ENCODE results near the gene HIVEP2.

HIVEP2 gene

GRCh38 chr6:142810952-142811514 lies 133.9 kb downstream of the HIVEP2 start:
- no peak for DNase-seq

DNA sequence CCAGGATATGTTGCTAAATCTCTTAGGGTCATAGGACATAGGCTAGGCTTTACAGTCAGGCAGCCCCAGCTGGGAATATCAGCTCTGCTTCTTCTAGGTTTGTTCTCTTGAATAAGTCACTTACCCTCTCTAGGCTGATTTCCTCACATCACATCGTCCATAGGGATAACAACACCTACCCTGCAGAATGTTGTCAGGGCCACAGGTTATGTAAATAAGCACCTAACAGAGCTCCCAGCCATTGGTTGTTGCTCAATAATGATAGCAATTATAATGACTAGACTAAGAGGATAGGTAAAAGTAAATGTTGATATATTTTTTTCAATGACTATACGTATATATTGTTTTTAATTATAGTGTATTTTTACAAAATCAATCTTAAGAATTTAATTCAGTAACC lies 135.0 kb downstream of the HIVEP2 start:
- DNase-seq, result no peak

DNA sequence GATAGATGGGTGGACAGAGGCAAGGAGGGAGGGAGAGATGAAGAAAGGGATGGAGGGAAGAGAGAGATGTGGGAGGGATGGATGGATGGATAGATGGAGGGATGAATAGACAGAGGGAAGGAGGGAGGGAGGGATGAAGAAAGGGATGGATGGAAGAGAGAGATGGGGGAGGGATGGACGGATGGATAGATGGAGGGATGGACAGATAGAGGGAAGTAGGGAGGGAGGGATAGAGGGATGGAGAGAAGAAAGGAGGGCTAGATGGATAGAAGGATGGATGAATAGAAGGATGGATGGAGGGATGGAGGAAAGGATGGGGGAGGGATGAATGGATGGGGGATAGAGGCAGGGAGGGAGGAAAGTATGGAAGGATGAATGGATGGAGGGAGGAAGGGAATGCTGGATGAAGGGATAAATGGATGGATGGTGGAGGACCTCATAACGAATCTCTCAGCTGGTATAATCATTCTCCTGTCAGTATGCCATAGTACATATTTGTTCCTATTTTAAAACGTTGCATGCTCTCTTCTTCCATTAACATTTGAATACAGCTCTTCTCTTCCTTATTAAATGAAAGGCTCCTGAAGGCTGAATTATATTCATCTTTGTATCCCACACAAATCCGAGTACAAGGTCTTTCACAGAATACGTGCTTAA lies 136.4 kb downstream of the HIVEP2 start:
- DNase-seq, result no peak

DNA sequence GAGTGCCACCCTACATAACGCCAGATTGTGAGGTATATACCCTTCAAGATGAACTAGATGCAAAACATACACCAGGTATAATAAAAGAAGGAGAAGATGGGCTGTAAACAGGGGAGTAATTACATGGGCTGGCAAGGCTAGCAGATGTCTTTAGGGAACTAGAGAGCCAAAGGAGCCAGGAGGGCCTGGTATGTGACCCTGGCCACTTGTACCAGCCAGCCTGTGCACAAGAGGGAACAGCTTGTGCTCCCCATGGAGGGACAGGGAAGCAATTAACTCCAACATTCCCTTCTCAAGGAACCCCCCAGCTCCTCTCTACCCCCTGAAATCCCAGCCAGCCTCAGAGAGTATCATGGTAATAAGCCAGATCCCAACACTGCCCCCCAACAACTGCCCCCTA lies 139.9 kb downstream of the HIVEP2 start:
- no peak for DNase-seq

GRCh38 chr6:142804490-142804889 lies 140.5 kb downstream of the HIVEP2 start:
- no peak for DNase-seq

GRCh38 chr6:142803495-142804058 lies 141.4 kb downstream of the HIVEP2 start:
- DNase-seq, result no peak

GRCh38 chr6:142803032-142803431 lies 141.9 kb downstream of the HIVEP2 start:
- no peak for DNase-seq

GRCh38 chr6:142802124-142802523 lies 142.9 kb downstream of the HIVEP2 start:
- DNase-seq, result peak; percentile 52

GRCh38 chr6:142800240-142800639 lies 144.7 kb downstream of the HIVEP2 start:
- no peak for DNase-seq

DNA sequence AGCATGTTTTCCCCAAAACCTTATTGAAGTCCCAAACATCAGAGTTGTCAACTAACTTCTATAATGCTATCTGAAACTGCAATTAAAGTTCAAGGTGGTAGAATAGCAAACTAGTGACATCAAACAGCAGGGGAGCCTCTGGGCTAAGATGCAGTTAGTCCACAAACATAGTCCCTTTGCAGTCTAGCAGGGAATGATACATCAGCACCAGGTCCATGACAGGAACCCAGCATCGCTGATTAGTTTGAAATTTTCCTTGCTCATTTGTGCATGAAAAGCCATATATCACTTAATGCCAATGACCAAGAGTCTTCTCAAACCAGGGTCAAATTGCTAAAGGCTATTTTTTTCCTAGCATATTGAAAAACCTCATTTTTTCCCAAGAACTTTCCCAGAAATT lies 145.3 kb downstream of the HIVEP2 start:
- DNase-seq, result no peak

- no peak for DNase-seq
These were observed 147.8 kb downstream of the HIVEP2 start for GRCh38 chr6:142797159-142797558.

- no peak for DNase-seq
These were observed 148.4 kb downstream of the HIVEP2 start for GRCh38 chr6:142796571-142796970.

GRCh38 chr6:142796024-142796423 lies 149.0 kb downstream of the HIVEP2 start:
- no peak for DNase-seq

DNA sequence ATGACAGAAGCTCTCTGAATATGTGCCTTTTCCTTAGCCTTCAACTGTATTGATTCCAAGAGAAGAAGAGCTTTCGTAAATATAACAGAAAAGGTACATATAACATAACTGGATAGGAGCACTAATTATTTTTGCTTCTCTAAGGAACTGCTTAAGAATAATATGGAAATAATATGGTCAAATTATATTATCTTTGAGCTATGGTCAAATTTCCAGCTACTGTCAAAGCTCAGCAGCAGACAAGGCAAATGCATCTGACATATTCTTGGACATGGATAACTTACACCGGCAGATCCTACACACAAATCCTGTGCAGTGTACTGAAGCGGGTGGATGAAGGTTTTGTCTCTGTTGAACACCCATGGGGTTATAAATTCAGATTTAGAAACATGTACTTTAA lies 150.6 kb downstream of the HIVEP2 start:
- DNase-seq, result no peak

GRCh38 chr6:142790257-142790656 lies 154.7 kb downstream of the HIVEP2 start:
- no peak for DNase-seq

- DNase-seq, result no peak
These were observed 157.6 kb downstream of the HIVEP2 start for GRCh38 chr6:142787422-142787821.

DNA sequence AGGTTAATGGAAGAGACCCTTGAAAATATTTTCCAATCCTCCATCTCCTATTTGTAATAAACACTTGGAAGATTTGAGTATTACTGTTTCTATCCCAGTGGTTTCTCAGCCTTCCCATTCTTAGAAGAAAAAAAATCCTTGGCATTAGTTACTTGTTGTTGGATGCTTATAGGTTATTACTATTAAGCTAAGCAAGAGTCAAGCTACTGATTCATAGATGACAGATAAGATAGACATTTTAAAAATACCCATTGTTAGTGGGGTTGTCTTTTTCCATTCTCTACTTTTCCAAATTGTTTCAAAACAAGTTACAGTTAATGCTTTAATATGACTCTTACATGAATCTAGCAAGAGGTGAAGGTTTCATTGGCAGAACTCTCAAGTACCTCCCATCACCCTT lies 158.5 kb downstream of the HIVEP2 start:
- no peak for DNase-seq

DNA sequence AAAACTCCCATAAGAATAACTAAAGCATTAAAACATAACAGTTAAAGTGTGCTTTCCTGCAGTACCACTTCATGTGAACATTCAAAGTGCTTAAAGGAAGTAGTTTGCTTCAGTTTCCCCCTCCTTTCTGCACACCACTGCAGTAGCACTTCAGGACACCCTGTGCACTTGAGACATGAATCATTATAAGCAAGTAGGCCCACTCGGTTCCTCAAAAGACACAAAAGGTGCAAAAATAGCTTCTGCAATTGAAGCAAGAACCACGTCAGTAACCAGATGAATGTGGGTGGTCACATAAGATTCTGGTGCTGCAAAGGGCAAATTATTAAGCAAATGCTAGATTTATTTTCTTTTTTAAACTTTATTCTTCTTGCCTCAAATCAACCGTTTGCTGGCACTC lies 160.6 kb downstream of the HIVEP2 start:
- no peak for DNase-seq

- no peak for DNase-seq
These were observed 161.5 kb downstream of the HIVEP2 start for GRCh38 chr6:142783499-142783898.

- DNase-seq, result no peak
These were observed 163.8 kb downstream of the HIVEP2 start for GRCh38 chr6:142781129-142781528.

- DNase-seq, result no peak
These were observed 170.9 kb downstream of the HIVEP2 start for GRCh38 chr6:142773859-142774648.

DNA sequence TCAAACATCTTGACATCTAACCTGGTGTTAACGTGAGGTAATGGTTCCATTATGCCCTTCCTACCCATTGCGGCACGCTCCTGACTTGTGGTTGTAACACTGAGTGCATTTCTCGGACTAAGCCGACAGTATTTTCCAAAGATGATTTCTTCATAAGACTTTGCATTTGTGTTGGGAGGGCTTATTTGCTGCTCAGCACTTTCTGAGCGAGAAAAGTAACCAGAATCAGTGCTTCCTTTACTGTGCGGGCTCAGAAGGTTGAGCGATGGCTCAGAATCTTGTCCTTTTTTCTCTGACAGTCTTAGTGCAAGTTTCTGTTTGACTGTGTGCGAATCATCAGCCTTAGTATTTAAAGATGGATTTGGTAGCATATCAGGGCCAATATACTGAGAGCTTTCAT lies 171.7 kb downstream of the HIVEP2 start:
- no peak for DNase-seq

GRCh38 chr6:142771162-142771561 lies 173.8 kb downstream of the HIVEP2 start:
- DNase-seq, result no peak

DNA sequence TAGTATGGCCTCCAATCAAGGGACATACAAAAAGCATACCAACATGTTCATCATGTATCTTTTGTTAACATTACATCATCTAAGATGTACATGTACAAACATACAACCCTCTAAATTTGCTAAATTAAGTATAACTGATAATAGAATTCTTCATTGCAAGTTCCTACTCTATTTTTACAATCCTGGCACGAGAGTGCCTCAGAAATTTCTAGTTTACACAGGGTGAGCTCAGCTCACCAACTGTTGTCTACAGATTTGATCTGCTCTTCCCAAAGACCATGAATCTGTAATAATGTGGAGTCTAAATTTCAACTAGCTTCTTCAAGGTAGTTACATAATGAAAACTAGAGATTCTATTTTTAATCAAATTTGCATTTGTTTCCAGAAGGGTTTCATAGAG lies 179.7 kb downstream of the HIVEP2 start:
- DNase-seq, result no peak

All from RPMI8226 (cell line).